HFF-Myc (cell line): ENCODE measurements around the gene DSG2.
A peak's percentile ranks its signal among the peaks of the same experiment; 100 is the strongest.

Source experiments
- DNase-seq: peaks from one replicate; pipeline ENCODE4 v3.0.0-alpha.2; 2011; ENCODE audit warnings: low read depth; ENCODE audit errors: extremely low read depth
- H3K4me3 ChIP-seq: replicated peaks from 2 replicates; pipeline ENCODE4 v1.5.1; 2011; ENCODE audit warnings: low read depth, mild to moderate bottlenecking, control low read depth, low read length
- CTCF ChIP-seq: IDR thresholded peaks from 2 replicates; pipeline ENCODE4 v1.5.1; 2012; ENCODE audit warnings: mild to moderate bottlenecking, low read depth, low read length, control low read depth; ENCODE audit errors: missing control alignments

Gene DSG2

DNA sequence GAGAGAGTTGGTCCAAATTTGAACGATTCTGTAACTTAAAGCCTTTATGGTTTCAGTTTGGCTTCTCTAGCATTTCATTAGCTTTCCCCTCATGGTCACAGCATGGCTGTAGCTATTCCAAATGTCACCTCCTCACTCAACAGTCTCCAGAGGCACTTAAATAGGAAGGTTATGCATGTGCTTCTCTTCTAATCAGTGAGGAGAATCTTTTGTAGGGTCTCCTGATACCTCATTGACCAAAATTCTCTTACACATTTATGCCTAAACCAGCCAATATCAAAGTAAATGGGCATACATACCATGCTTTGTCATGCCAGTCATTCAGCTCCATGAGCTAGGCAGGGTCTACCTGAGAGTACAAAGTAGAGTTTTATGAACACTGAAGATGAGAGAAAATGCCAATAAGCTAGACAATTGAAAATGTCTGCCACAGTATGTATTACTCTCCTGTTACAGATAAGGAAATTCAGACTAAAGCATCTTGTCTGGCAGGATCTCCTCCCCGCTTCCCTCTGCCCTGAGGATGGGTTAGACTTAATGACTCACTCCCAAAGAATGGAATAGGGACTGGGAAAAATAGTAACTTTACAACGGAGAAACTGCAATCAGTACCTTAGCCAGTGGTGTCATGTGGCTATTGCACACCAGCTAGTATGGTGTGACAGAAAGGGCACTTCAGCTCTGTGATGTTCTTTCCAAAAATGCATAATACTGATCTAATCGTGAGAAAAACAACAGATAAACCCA is 15.4 kb downstream of the DSG2 start:
- H3K4me3 ChIP-seq: no peak overlapping the region
- peak; percentile 2 for DNase-seq
- TF ChIP-seq CTCF: no peak

DNA sequence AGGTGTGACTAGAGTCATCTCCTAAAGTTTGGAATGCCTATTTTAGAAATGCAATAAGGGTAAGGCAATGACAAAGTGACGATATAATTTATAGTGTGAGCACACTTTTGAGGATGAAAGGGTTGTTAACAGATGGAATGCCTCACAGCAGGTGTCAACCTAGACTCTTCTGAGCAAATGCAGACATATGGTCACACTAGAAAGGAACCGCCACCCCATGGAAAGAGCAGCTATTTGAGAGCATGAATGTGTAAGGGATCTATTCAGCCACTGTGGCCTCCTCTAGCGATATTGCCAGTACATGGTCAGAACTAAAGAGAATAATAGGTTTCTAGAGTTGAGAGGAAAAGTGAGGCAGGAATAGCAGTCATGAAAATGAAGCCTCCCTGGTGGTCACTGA is 18.5 kb downstream of the DSG2 start:
- DNase-seq: no peak

DNA sequence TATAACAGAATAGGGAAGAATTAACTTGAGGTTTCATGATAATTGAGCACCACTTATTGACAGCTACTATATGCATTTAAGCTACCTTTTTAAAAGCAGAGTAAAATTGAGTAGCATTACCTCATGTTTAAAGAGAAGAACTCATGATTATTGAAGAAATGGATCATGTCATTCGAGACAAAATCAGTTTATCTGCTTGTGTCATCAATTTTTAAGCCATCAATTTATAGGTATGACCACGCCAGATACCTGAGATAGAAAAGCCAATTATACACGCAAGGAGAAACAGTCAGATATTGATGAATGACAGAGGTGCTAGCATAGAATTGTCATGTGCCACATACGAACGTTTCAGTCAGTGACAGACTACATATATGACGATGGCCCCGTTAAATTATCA is 28.4 kb downstream of the DSG2 start:
- no peak for TF ChIP-seq CTCF
- DNase-seq: no peak
- no peak overlapping the region for H3K4me3 ChIP-seq

More for the DNA sequence above, 18.5 kb downstream of the DSG2 start:
- H3K4me3 ChIP-seq: no peak overlapping the region
- TF ChIP-seq CTCF: no peak

GRCh38 chr18:31533236-31533635 is 35.3 kb downstream of the DSG2 start:
- no peak for TF ChIP-seq CTCF
- DNase-seq: no peak
- no peak overlapping the region for H3K4me3 ChIP-seq

DNA sequence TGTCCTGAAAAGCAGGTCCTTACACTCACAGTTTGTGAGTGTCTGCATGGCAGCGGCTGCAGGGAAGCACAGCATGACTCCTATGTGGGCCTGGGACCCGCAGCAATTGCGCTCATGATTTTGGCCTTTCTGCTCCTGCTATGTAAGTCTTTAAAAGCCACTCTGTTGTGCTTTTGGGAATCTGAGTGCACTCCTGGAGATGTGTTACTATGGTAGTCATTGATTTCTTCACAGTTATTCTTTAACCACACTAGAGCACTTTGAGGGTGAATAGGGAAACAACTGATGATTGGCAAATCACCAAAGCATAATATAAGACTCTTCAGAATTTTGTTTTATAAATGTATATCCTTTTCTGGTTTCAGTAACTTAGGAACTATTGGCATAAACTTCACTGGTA is 40.9 kb downstream of the DSG2 start:
- no peak for DNase-seq
- no peak for TF ChIP-seq CTCF
- no peak overlapping the region for H3K4me3 ChIP-seq

- no peak for DNase-seq
- H3K4me3 ChIP-seq: no peak overlapping the region
Observed at GRCh38 chr18:31546476-31546875, 48.5 kb downstream of the DSG2 start.

More at GRCh38 chr18:31546476-31546875, 48.5 kb downstream of the DSG2 start:
- no peak for TF ChIP-seq CTCF
